SK-N-SH (cell line): ENCODE data around the gene GRM1.

Source experiments
- NFIC ChIP-seq: IDR thresholded peaks from 2 replicates; pipeline ENCODE4 v1.4.0; 2012; ENCODE audit warnings: borderline replicate concordance
- TF ChIP-seq, protein P1 (sequence below): IDR thresholded peaks from 2 replicates; pipeline ENCODE4 v1.4.0; 2012; ENCODE audit warnings: low read depth
- TF ChIP-seq, protein P2 (sequence below): fragments of 200-600 bp; sonication (generic); IDR thresholded peaks from 2 replicates; pipeline ENCODE4 v1.6.1; 2017; ENCODE audit warnings: antibody characterized with exemption, mild to moderate bottlenecking, moderate library complexity
- TF ChIP-seq, protein P3 (sequence below): IDR thresholded peaks from 2 replicates; pipeline ENCODE4 v1.4.0; 2012; ENCODE audit warnings: low read depth, borderline replicate concordance
- TF ChIP-seq, protein P4 (sequence below): IDR thresholded peaks from 2 replicates; pipeline ENCODE4 v1.4.0; 2012; ENCODE audit warnings: low read depth, borderline replicate concordance
- TF ChIP-seq, protein P5 (sequence below): fragments of 150-350 bp; IDR thresholded peaks from 2 replicates; pipeline ENCODE4 v1.6.1; 2017; ENCODE audit warnings: antibody characterized with exemption, low read length, low read depth, borderline replicate concordance
- TF ChIP-seq, protein P6 (sequence below): IDR thresholded peaks from 2 replicates; pipeline ENCODE4 v1.6.1; 2012; ENCODE audit warnings: mild to moderate bottlenecking, low read depth, low read length, moderate library complexity

DNA sequence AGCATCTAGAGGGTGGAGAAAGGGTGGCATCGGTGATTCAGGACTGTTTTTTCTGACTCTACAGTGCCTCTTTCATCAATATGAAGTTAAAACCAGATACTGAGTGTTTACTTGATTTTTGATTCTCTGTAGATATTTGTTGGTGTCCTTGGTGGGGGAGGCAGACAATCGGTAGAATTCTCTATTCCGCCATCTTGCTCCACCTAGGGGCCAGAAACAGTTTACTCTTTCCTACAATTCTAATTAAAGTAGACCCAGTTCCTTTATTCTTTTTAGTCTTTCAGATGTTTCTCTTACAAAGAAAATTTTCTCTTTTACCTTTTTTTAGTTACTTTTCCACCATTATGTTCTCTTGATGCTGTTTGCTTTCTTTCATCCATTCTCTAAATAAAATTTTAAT lies 352.6 kb downstream of the GRM1 start:
- TF ChIP-seq, protein P1, sequence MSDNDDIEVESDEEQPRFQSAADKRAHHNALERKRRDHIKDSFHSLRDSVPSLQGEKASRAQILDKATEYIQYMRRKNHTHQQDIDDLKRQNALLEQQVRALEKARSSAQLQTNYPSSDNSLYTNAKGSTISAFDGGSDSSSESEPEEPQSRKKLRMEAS, result no peak
- TF ChIP-seq, protein P2, sequence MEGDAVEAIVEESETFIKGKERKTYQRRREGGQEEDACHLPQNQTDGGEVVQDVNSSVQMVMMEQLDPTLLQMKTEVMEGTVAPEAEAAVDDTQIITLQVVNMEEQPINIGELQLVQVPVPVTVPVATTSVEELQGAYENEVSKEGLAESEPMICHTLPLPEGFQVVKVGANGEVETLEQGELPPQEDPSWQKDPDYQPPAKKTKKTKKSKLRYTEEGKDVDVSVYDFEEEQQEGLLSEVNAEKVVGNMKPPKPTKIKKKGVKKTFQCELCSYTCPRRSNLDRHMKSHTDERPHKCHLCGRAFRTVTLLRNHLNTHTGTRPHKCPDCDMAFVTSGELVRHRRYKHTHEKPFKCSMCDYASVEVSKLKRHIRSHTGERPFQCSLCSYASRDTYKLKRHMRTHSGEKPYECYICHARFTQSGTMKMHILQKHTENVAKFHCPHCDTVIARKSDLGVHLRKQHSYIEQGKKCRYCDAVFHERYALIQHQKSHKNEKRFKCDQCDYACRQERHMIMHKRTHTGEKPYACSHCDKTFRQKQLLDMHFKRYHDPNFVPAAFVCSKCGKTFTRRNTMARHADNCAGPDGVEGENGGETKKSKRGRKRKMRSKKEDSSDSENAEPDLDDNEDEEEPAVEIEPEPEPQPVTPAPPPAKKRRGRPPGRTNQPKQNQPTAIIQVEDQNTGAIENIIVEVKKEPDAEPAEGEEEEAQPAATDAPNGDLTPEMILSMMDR, result peak; percentile 52
- TF ChIP-seq, protein P3, sequence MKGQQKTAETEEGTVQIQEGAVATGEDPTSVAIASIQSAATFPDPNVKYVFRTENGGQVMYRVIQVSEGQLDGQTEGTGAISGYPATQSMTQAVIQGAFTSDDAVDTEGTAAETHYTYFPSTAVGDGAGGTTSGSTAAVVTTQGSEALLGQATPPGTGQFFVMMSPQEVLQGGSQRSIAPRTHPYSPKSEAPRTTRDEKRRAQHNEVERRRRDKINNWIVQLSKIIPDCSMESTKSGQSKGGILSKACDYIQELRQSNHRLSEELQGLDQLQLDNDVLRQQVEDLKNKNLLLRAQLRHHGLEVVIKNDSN, result no peak
- TF ChIP-seq, protein P4, sequence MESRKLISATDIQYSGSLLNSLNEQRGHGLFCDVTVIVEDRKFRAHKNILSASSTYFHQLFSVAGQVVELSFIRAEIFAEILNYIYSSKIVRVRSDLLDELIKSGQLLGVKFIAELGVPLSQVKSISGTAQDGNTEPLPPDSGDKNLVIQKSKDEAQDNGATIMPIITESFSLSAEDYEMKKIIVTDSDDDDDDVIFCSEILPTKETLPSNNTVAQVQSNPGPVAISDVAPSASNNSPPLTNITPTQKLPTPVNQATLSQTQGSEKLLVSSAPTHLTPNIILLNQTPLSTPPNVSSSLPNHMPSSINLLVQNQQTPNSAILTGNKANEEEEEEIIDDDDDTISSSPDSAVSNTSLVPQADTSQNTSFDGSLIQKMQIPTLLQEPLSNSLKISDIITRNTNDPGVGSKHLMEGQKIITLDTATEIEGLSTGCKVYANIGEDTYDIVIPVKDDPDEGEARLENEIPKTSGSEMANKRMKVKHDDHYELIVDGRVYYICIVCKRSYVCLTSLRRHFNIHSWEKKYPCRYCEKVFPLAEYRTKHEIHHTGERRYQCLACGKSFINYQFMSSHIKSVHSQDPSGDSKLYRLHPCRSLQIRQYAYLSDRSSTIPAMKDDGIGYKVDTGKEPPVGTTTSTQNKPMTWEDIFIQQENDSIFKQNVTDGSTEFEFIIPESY, result no peak
- no peak for TF ChIP-seq NFIC
- TF ChIP-seq, protein P5, sequence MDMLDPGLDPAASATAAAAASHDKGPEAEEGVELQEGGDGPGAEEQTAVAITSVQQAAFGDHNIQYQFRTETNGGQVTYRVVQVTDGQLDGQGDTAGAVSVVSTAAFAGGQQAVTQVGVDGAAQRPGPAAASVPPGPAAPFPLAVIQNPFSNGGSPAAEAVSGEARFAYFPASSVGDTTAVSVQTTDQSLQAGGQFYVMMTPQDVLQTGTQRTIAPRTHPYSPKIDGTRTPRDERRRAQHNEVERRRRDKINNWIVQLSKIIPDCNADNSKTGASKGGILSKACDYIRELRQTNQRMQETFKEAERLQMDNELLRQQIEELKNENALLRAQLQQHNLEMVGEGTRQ, result no peak
- TF ChIP-seq, protein P6, sequence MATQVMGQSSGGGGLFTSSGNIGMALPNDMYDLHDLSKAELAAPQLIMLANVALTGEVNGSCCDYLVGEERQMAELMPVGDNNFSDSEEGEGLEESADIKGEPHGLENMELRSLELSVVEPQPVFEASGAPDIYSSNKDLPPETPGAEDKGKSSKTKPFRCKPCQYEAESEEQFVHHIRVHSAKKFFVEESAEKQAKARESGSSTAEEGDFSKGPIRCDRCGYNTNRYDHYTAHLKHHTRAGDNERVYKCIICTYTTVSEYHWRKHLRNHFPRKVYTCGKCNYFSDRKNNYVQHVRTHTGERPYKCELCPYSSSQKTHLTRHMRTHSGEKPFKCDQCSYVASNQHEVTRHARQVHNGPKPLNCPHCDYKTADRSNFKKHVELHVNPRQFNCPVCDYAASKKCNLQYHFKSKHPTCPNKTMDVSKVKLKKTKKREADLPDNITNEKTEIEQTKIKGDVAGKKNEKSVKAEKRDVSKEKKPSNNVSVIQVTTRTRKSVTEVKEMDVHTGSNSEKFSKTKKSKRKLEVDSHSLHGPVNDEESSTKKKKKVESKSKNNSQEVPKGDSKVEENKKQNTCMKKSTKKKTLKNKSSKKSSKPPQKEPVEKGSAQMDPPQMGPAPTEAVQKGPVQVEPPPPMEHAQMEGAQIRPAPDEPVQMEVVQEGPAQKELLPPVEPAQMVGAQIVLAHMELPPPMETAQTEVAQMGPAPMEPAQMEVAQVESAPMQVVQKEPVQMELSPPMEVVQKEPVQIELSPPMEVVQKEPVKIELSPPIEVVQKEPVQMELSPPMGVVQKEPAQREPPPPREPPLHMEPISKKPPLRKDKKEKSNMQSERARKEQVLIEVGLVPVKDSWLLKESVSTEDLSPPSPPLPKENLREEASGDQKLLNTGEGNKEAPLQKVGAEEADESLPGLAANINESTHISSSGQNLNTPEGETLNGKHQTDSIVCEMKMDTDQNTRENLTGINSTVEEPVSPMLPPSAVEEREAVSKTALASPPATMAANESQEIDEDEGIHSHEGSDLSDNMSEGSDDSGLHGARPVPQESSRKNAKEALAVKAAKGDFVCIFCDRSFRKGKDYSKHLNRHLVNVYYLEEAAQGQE, result no peak
